Rectal smooth muscle tissue (tissue), 1 donor: Measurements from ENCODE around the gene TRABD2B.

Source experiments
- H3K27ac ChIP-seq: one replicate; pipeline ENCODE4 v1.7.0; 2013; ENCODE audit warnings: low read depth, low read length, inconsistent platforms
- H3K27me3 ChIP-seq: one replicate; pipeline ENCODE4 v1.7.0; 2013; ENCODE audit warnings: low read length; ENCODE audit not compliant: control insufficient read depth, insufficient read depth
- H3K36me3 ChIP-seq: one replicate; pipeline ENCODE4 v1.7.0; 2013; ENCODE audit warnings: low read length; ENCODE audit not compliant: control insufficient read depth, insufficient read depth
- H3K4me1 ChIP-seq: one replicate; pipeline ENCODE4 v1.7.0; 2013; ENCODE audit warnings: low read length; ENCODE audit not compliant: control insufficient read depth, insufficient read depth
- H3K4me3 ChIP-seq: one replicate; pipeline ENCODE4 v1.7.0; 2013; ENCODE audit warnings: low read length
- H3K9ac ChIP-seq: one replicate; pipeline ENCODE4 v1.7.0; 2013; ENCODE audit warnings: low read length

TRABD2B gene

DNA sequence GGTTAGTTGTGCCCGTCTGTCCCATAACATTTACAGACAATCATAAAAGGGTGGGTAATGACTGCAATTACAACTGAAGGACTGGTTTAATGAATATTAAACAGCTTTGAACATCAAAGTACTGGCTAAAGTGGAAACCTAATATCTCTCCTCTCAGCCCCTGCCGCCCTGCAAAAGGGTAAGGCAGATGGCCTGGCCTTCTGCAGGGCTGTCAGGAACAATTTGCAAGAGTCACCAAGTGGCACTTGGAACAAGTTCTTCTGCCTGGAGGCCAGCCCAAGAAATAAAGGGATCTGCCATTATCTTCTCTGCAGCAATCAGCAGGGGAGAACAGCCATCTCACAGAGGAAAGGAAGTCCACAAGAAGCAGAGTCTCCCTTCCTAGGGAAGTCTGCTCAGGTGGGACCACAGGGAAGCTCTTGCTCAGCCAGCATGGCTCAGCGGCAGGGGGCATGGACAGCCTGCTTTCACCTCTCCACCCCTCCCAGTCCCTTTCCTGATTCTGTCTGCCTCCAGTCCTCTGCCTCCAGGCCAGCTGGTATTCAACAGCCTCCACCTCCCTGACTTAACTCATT, 96.1 kb downstream of the TRABD2B start:
- Histone ChIP-seq H3K27me3 (no peaks in the 10 kb centered on the region), H3K9ac (no peak overlapping the region), H3K36me3 (no peaks in the 10 kb centered on the region), H3K4me1 (no peaks in the 10 kb centered on the region), H3K27ac (no peak overlapping the region), H3K4me3 (no peak overlapping the region)

DNA sequence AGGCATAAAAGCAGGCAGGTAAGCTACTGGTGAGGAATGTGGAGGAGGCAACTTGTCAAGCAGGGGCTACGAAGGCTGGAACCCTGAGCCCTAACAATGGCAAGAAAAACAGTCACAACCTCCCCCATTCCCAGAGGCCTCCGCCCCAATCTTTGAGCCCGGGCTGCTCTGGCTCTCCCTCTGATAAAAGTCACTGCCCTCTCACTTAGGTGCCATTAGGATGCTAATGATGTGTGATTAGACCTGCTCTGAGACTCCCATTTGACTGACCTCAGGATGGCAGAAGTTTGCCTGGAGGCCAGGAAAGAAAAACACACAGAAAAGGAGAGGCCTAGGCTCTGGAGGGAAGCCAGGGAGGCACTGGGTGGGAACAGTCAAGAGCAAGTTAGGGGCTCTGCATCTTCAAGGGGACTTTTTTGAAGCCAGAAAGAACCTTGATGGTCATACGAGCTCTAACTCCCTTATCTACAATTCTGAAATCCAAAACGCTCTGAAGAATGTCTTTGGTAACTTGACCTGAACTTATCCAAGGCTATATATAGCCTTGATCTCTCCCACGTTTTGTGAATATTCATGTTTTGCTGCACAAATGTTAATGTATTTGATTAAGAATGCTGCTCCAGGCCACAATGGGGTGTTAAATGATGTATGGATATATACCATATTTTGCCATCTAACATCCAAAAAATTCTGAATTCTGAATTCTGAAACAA, 98.9 kb downstream of the TRABD2B start:
- Histone ChIP-seq H3K4me1 (no peaks in the 10 kb centered on the region), H3K9ac (no peak overlapping the region), H3K4me3 (no peak overlapping the region), H3K36me3 (no peaks in the 10 kb centered on the region), H3K27me3 (no peaks in the 10 kb centered on the region), H3K27ac (no peak overlapping the region)

DNA sequence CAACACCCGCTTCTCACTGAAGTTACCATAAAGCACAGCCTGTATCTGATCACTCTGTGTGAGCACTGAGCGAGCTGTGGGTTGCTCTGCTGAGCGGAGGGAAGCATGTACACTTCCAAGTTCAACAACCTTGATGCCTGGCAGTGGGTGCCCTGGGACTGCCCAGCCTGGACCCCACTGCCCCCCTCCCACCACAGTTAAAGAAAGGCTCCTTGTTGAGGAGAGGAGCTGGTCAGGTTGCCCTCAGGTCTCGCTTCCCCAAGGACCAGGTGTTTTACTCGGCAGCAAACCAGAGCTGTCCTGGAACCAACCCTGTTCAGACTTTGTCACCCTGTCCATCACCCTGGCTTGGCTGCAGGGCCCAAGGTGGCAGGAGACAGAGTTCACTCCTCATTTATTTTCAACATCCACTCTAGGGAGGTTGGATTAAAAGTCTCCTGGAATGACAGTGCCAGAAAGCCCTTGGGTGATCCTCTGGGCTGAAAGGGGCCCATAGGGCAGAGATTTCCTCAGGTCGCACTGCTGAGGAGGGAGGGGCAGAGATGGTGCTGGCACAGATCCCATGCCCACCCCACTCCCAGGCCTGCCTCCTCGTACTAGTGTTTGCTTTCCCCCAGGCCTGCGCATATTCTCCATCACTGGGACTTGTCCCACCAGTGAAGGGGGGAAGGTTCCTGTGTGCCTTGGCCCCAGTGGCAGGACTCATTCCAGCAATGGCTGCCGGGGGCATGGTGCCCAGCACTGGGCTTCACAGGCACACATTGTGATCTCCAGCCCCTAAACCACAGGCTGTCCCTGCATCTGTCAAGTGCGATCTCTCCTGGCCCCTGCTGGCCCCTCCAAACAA, 101.7 kb downstream of the TRABD2B start:
- H3K4me1 ChIP-seq = no peaks in the 10 kb centered on the region
- no peaks in the 10 kb centered on the region for H3K36me3 ChIP-seq
- H3K9ac ChIP-seq = no peak overlapping the region
- no peak overlapping the region for H3K4me3 ChIP-seq
- H3K27ac ChIP-seq = no peak overlapping the region
- no peaks in the 10 kb centered on the region for H3K27me3 ChIP-seq

DNA sequence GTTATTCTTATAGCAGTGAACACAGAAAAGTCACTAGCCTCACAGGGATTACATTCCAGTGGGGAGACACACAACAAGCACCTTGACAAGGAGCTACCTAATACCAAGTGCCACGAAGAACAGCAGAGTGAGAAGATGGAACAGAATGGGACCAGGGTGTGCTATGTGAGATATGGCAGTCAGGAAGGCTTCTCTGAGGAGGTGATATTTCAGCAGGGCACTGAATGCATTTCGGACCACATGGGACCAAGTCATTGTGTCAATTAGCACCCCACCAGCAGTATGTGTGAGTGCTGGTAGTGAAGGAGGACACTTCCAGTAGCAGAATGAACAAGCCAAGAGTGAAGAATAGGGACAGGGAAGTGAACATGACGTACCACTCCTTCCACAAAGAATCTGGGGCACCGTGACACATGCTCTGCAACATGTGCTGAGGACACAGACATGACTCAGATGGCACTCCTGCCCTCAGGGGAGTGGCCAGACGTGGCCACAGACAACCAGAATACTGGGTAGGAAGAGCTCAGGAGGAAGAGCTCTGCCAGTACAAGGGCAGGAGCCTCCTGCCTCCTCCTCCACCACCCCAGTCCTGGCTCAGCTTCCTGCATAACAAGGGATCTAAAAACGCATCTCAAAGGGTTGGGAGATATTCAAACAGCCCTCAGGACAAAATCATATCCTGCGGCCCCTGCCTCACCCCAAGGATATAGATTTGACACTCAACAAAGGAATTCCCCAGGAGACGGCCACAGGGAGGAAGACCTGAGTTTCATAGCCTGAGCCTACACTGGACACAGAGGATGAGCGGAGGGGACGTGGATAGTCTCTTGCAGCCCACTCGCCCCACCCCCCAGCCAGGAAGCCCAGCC, 102.5 kb downstream of the TRABD2B start:
- H3K27ac ChIP-seq = no peak overlapping the region
- no peaks in the 10 kb centered on the region for H3K4me1 ChIP-seq
- H3K36me3 ChIP-seq = no peaks in the 10 kb centered on the region
- no peak overlapping the region for H3K9ac ChIP-seq
- no peaks in the 10 kb centered on the region for H3K27me3 ChIP-seq
- no peak overlapping the region for H3K4me3 ChIP-seq

DNA sequence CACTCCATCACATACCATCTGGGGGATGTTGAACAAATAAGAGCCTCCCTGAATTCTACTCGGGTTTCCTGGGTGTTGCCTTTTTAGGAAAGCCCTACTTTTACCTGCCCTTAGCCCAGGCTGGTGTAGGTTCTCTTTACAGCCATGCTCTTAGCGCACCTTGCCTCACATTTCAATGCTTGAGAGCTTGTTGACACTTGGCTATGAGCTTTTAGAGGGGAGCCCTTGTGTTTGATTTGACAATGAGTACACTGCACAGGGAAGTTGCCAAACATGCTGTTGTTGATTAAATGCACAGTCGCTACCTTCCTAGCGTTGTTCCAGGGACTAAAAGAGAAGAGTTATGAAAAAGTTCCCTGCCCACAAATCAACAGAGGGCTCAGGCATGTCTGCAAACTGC, 103.8 kb downstream of the TRABD2B start:
- no peaks in the 10 kb centered on the region for H3K27me3 ChIP-seq
- no peak overlapping the region for H3K9ac ChIP-seq
- no peak overlapping the region for H3K4me3 ChIP-seq
- H3K27ac ChIP-seq = no peak overlapping the region
- H3K4me1 ChIP-seq = no peaks in the 10 kb centered on the region
- H3K36me3 ChIP-seq = no peaks in the 10 kb centered on the region

DNA sequence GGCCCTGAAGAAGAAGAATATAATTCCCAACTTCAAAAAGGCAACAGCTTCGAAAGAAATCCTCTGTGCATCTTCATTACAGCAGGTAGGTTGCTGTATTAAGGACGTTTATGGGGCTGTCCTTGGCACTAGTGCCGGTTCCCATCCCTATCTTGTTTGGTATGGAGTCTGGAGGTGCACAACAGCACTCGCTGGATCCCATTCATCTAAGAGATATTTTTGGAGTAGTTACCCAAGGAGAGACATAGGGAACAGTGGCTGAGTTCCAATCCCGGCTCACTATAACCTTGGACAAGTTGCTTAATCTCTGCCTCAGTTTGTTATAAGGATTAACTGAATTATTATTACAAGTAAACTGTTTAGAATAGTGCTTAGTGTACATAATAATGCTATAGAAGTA, 106.4 kb downstream of the TRABD2B start:
- no peak overlapping the region for H3K9ac ChIP-seq
- H3K27me3 ChIP-seq = no peaks in the 10 kb centered on the region
- no peaks in the 10 kb centered on the region for H3K4me1 ChIP-seq
- no peak overlapping the region for H3K27ac ChIP-seq
- no peaks in the 10 kb centered on the region for H3K36me3 ChIP-seq
- no peak overlapping the region for H3K4me3 ChIP-seq

DNA sequence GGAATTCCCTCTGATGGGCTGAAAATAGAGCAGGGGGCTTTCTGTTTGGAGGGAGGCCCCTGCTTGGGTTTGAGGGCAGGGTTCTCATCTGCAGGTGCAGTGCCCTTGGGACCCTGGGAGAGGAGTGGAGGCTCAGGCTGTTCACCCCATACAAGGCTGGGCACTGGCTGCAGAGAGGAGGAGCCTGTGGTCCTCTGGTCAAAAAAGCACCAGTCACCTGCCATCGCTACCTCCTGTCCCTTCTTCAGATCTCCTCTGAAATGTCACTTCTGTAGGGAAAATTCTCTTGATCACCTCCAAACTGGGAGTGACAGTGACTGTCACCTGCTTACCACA, 108.9 kb downstream of the TRABD2B start:
- H3K36me3 ChIP-seq = no peaks in the 10 kb centered on the region
- no peak overlapping the region for H3K27ac ChIP-seq
- no peaks in the 10 kb centered on the region for H3K27me3 ChIP-seq
- no peaks in the 10 kb centered on the region for H3K4me1 ChIP-seq
- no peak overlapping the region for H3K9ac ChIP-seq
- no peak overlapping the region for H3K4me3 ChIP-seq

DNA sequence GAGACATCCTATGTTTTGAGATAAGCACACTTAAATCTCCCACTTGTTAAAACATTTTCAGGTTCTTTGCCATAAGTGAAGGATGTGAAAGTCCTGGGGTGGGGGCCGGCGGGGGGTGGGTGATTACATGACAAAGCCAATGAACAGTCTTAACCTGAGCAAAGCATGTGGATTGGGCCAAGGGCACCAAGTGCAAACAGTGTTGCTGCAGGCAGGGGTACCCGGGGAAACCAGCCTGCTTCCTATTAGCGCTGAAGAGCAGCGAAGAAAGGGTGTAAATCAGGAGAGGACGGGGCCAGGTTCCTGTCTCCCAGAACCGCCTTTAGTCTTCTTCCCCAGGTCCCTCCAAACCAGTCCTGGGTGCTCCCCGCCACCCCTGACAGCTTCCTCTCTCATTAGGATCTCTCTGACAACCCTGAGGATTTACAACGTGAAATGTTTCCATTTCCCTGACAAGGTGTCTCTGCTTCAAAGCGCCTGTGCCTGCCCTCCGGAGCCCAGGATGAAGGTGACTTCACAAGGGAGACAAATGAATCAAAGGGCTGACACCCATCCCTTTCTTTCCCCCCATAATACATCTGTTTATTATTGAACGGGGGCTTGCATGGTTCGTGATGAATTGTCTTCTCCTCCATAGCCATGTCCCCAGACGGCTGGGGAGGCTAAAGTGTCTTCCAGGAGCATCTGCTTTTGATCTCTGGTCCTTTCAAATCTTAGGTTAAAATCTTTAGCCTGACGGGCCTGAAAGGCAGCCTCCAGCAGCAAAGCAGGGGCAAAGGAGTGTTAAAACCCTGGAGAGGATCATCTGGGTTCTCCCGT, 109.5 kb downstream of the TRABD2B start:
- Histone ChIP-seq H3K36me3 (no peaks in the 10 kb centered on the region), H3K4me1 (no peaks in the 10 kb centered on the region), H3K27ac (no peak overlapping the region), H3K9ac (no peak overlapping the region), H3K27me3 (no peaks in the 10 kb centered on the region), H3K4me3 (no peak overlapping the region)

DNA sequence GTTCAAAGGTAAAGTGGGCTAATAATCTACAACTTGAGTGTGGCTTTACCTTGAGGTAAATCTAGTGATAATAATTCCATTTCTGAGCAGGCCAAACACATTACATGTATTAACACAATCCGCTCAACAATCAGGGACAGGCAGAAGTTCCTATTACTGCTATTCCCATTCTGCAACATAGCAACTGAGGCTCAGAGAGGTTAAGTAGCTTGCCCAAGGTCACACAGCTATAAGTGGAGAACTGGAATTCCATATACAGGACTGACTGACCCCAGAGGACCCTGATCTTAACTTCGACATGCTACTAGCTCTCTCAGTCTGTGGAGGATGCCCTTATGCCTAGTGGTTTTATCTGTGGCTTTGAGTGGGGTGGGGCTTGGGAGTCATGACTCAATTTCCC, 110.1 kb downstream of the TRABD2B start:
- Histone ChIP-seq H3K9ac (no peak overlapping the region), H3K4me3 (no peak overlapping the region), H3K4me1 (no peaks in the 10 kb centered on the region), H3K36me3 (no peaks in the 10 kb centered on the region), H3K27me3 (no peaks in the 10 kb centered on the region), H3K27ac (no peak overlapping the region)

DNA sequence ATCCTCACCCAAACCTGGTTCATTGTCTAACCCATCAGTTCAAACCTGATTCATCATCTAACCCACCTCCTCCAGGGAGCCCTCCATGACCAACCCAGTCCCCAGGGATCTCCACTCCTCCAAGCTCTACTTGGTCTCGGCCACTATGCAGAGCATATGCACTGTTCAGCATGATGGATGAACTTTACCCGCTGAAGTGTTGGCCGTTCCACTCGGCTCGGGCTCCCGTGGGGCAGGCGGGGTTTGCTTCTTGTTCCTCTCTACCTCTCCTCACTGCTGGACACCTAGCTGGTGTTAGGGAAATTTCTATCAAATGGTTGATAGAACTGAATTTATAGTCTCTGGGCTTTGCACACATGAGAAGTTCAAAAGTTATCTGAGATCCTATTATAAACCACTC, 111.0 kb downstream of the TRABD2B start:
- Histone ChIP-seq H3K36me3 (no peaks in the 10 kb centered on the region), H3K4me1 (no peaks in the 10 kb centered on the region), H3K4me3 (no peak overlapping the region), H3K27me3 (no peaks in the 10 kb centered on the region), H3K9ac (no peak overlapping the region), H3K27ac (no peak overlapping the region)

DNA sequence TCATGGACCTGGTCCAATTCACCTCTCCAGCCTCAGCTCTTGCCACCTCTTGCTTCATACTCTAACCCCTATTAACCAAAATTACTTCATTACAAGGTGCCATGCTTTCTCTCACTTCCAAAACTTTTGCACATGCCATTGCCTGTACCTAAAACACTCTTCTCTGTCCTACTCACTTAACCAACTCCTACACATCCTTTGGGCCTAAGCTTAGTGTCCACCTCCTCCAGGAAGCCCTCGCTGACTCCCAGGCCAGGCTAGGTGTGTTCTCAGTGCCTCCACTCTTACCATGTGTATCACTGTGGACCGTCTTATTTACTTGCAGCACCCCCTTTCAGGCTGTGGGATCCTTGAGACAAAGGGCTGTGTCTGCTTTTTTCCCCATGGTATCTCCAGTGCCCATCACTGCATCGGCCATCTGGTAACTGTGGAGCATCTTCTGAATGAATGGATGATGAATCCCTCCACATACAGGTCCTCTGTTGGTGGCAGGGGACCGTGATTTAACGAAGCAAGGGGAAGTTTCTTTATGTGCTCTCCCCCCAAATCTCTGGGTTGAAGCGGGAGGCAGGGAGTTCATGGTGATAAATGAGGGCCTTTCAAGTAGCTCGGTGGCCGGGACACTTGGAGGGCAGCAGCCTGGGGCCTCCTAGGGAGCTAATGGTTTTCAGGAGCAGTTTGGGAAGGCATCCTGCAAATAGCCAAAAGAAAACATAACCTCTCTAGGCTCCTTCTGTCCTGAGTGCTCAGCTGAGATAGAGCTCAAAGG, 111.9 kb downstream of the TRABD2B start:
- Histone ChIP-seq H3K4me1 (no peaks in the 10 kb centered on the region), H3K9ac (no peak overlapping the region), H3K36me3 (no peaks in the 10 kb centered on the region), H3K4me3 (no peak overlapping the region), H3K27ac (no peak overlapping the region), H3K27me3 (no peaks in the 10 kb centered on the region)
